ENCODE results near the gene RPP25. TPM values are rescaled to one million over a fixed set of nuclear protein-coding genes. Genes with fewer than 3 reads are reported as not detected.

RPP25 gene
- 9.7 and 19.0 TPM in 2 replicates for total RNA-seq (2014; rRNA removed; shearing (Covaris generic); ENCODE audit: low replicate concordance)

- no peaks in the 10 kb centered on the region for H3K27me3 ChIP-seq
- peak; percentile 82 for DNase-seq
- H3K9me3 ChIP-seq = no peaks in the 10 kb centered on the region
- H3K4me3 ChIP-seq = peak within 1 kb of the TSS; percentile 53
- H3K36me3 ChIP-seq = no peaks in the 10 kb centered on the region; the same call in 1 of the 2 replicates
Observed at GRCh38 chr15:74956648-74957475, at the start of gene RPP25. TSS of gene RPP25 (minus strand) at chr15:74956772. CDS start at chr15:74956583, 189 bp downstream.

GRCh38 chr15:75002398-75002797 is 45.8 kb upstream of the RPP25 start:
- Histone ChIP-seq H3K9me3 (no peaks in the 10 kb centered on the region), H3K27me3 (no peaks in the 10 kb centered on the region), H3K36me3 (no peaks in the 10 kb centered on the region), H3K4me3 (no peak overlapping the region)
- DNase-seq = no peak

GRCh38 chr15:75001310-75001709 is 44.7 kb upstream of the RPP25 start:
- H3K36me3 ChIP-seq = no peaks in the 10 kb centered on the region
- no peaks in the 10 kb centered on the region for H3K27me3 ChIP-seq
- no peak overlapping the region for H3K4me3 ChIP-seq
- DNase-seq = no peak
- H3K9me3 ChIP-seq = no peaks in the 10 kb centered on the region

GRCh38 chr15:74997543-74997942 is 41.0 kb upstream of the RPP25 start:
- DNase-seq = no peak
- H3K4me3 ChIP-seq = no peak overlapping the region
- H3K27me3 ChIP-seq = no peaks in the 10 kb centered on the region; the same call in none of the 2 replicates
- H3K36me3 ChIP-seq = no peaks in the 10 kb centered on the region
- no peaks in the 10 kb centered on the region for H3K9me3 ChIP-seq

GRCh38 chr15:74997141-74997540 is 40.6 kb upstream of the RPP25 start:
- H3K9me3 ChIP-seq = no peaks in the 10 kb centered on the region
- H3K36me3 ChIP-seq = no peaks in the 10 kb centered on the region
- no peak for DNase-seq
- H3K4me3 ChIP-seq = no peak overlapping the region
- no peaks in the 10 kb centered on the region; the same call in none of the 2 replicates for H3K27me3 ChIP-seq

- DNase-seq = no peak
- H3K36me3 ChIP-seq = no peaks in the 10 kb centered on the region
- no peaks in the 10 kb centered on the region for H3K9me3 ChIP-seq
- peaks cover 3% of the 10 kb centered on the region for H3K27me3 ChIP-seq
- H3K4me3 ChIP-seq = peak overlapping the region; percentile 61
Observed at GRCh38 chr15:74995779-74996765, 39.5 kb upstream of the RPP25 start.

- peak within 1 kb of the TSS; percentile 61 for H3K4me3 ChIP-seq
- H3K9me3 ChIP-seq = no peaks in the 10 kb centered on the region
- H3K27me3 ChIP-seq = peaks cover 3% of the 10 kb centered on the region
- H3K36me3 ChIP-seq = no peaks in the 10 kb centered on the region
- DNase-seq = peak; percentile 95
Observed at GRCh38 chr15:74995182-74995778, 38.7 kb upstream of the RPP25 start, which contains the start of gene SCAMP5. TSS of gene SCAMP5 (plus strand) at chr15:74995563. CDS start at chr15:75011840, 16,277 bp downstream.

GRCh38 chr15:74994685-74995084 is 38.1 kb upstream of the RPP25 start:
- no peaks in the 10 kb centered on the region for H3K9me3 ChIP-seq
- H3K27me3 ChIP-seq = peaks cover 3% of the 10 kb centered on the region
- H3K4me3 ChIP-seq = peak overlapping the region; percentile 29
- no peak for DNase-seq
- no peaks in the 10 kb centered on the region for H3K36me3 ChIP-seq

GRCh38 chr15:74994236-74994635 is 37.7 kb upstream of the RPP25 start:
- H3K27me3 ChIP-seq = peaks cover 7% of the 10 kb centered on the region
- no peaks in the 10 kb centered on the region for H3K9me3 ChIP-seq
- no peaks in the 10 kb centered on the region for H3K36me3 ChIP-seq
- no peak for DNase-seq
- H3K4me3 ChIP-seq = no peak overlapping the region

GRCh38 chr15:74992619-74993018 is 36.0 kb upstream of the RPP25 start:
- H3K4me3 ChIP-seq = no peak overlapping the region
- no peaks in the 10 kb centered on the region for H3K9me3 ChIP-seq
- DNase-seq = no peak
- no peaks in the 10 kb centered on the region for H3K36me3 ChIP-seq
- H3K27me3 ChIP-seq = peaks cover 9% of the 10 kb centered on the region

GRCh38 chr15:74989527-74989926 is 33.0 kb upstream of the RPP25 start:
- Histone ChIP-seq H3K4me3 (no peak overlapping the region), H3K27me3 (peaks cover 16% of the 10 kb centered on the region), H3K9me3 (no peaks in the 10 kb centered on the region), H3K36me3 (no peaks in the 10 kb centered on the region)
- DNase-seq = no peak

GRCh38 chr15:74988007-74988800 is 31.6 kb upstream of the RPP25 start:
- Histone ChIP-seq H3K36me3 (no peaks in the 10 kb centered on the region), H3K4me3 (no peak overlapping the region), H3K9me3 (no peaks in the 10 kb centered on the region), H3K27me3 (peaks cover 18% of the 10 kb centered on the region)
- peak; percentile 40 for DNase-seq

- H3K27me3 ChIP-seq = peaks cover 9% of the 10 kb centered on the region
- H3K4me3 ChIP-seq = no peak overlapping the region
- peak; percentile 48 for DNase-seq
- H3K9me3 ChIP-seq = no peaks in the 10 kb centered on the region
- H3K36me3 ChIP-seq = no peaks in the 10 kb centered on the region
Observed at GRCh38 chr15:74983725-74984231, 27.2 kb upstream of the RPP25 start.

- peaks cover 9% of the 10 kb centered on the region for H3K27me3 ChIP-seq
- DNase-seq = no peak
- no peak overlapping the region for H3K4me3 ChIP-seq
- H3K9me3 ChIP-seq = no peaks in the 10 kb centered on the region
- H3K36me3 ChIP-seq = no peaks in the 10 kb centered on the region
Observed at GRCh38 chr15:74982183-74982582, 25.6 kb upstream of the RPP25 start.

- no peak overlapping the region for H3K4me3 ChIP-seq
- peaks cover 2% of the 10 kb centered on the region for H3K27me3 ChIP-seq
- no peaks in the 10 kb centered on the region for H3K9me3 ChIP-seq
- DNase-seq = peak; percentile 35
- H3K36me3 ChIP-seq = no peaks in the 10 kb centered on the region
Observed at GRCh38 chr15:74978503-74978902, 21.9 kb upstream of the RPP25 start.

- Histone ChIP-seq H3K27me3 (peaks cover 2% of the 10 kb centered on the region), H3K9me3 (no peaks in the 10 kb centered on the region), H3K4me3 (no peak overlapping the region), H3K36me3 (no peaks in the 10 kb centered on the region)
- no peak for DNase-seq
Observed at GRCh38 chr15:74978077-74978476, 21.5 kb upstream of the RPP25 start.
